T1000 (cell line): ENCODE data around the gene TBC1D32.
"Not testable (repeated sequence)": the region's sequence is repeated elsewhere in the genome, so short reads cannot be mapped to it uniquely, and the experiment has no call there.

Experiments
- DNase-seq: peaks from one replicate; lab custom pipeline; 2025; ENCODE audit warnings: mixed read lengths; lab: John Stamatoyannopoulos, UW

The TBC1D32 gene

GRCh38 chr6:121333196-121333595, 1.1 kb downstream of the TBC1D32 start:
- no peak for DNase-seq

GRCh38 chr6:121330516-121330915, 3.8 kb downstream of the TBC1D32 start:
- DNase-seq: no peak

- DNase-seq: no peak
Observed at GRCh38 chr6:121321282-121321681, 13.0 kb downstream of the TBC1D32 start.

- DNase-seq: no peak
Observed at GRCh38 chr6:121319603-121320002, 14.7 kb downstream of the TBC1D32 start.

GRCh38 chr6:121319112-121319553, 15.1 kb downstream of the TBC1D32 start:
- no peak for DNase-seq

- no peak for DNase-seq
Observed at GRCh38 chr6:121314381-121315112, 19.7 kb downstream of the TBC1D32 start.

GRCh38 chr6:121311814-121312213, 22.5 kb downstream of the TBC1D32 start:
- not testable (repeated sequence) for DNase-seq

- no peak for DNase-seq
Observed at GRCh38 chr6:121310495-121310894, 23.8 kb downstream of the TBC1D32 start.

GRCh38 chr6:121309768-121310469, 24.4 kb downstream of the TBC1D32 start:
- DNase-seq: no peak

GRCh38 chr6:121305957-121306607, 28.2 kb downstream of the TBC1D32 start:
- no peak for DNase-seq

- no peak for DNase-seq
Observed at GRCh38 chr6:121302882-121303281, 31.4 kb downstream of the TBC1D32 start.

GRCh38 chr6:121301156-121301555, 33.1 kb downstream of the TBC1D32 start:
- DNase-seq: not testable (repeated sequence)

- no peak for DNase-seq
Observed at GRCh38 chr6:121297694-121298093, 36.6 kb downstream of the TBC1D32 start.

GRCh38 chr6:121285041-121285440, 49.2 kb downstream of the TBC1D32 start:
- DNase-seq: no peak

- no peak for DNase-seq
Observed at GRCh38 chr6:121274666-121275295, 59.5 kb downstream of the TBC1D32 start.

GRCh38 chr6:121263742-121264141, 70.5 kb downstream of the TBC1D32 start:
- no peak for DNase-seq

GRCh38 chr6:121260651-121261102, 73.6 kb downstream of the TBC1D32 start:
- peak; percentile 47 for DNase-seq

- DNase-seq: no peak
Observed at GRCh38 chr6:121247386-121247785, 86.9 kb downstream of the TBC1D32 start.

GRCh38 chr6:121242386-121242785, 91.9 kb downstream of the TBC1D32 start:
- DNase-seq: no peak

- no peak for DNase-seq
Observed at GRCh38 chr6:121237859-121238258, 96.4 kb downstream of the TBC1D32 start.

- DNase-seq: no peak
Observed at GRCh38 chr6:121236984-121237383, 97.3 kb downstream of the TBC1D32 start.

- no peak for DNase-seq
Observed at GRCh38 chr6:121235386-121235785, 98.9 kb downstream of the TBC1D32 start.
